ENCODE data around the gene RERE.
"Not testable (repeated sequence)": the region's sequence is repeated elsewhere in the genome, so short reads cannot be mapped to it uniquely, and the experiment has no call there.

The RERE gene

GRCh38 chr1:8464377-8464776 lies 353.1 kb downstream of the RERE start:
- no peak for DNase-seq

GRCh38 chr1:8463144-8463927 lies 354.1 kb downstream of the RERE start:
- DNase-seq, result no peak

- DNase-seq, result no peak
Observed at GRCh38 chr1:8462371-8462892, 355.0 kb downstream of the RERE start.

GRCh38 chr1:8461351-8462110 lies 355.9 kb downstream of the RERE start:
- DNase-seq, result no peak

- DNase-seq, result no peak
Observed at GRCh38 chr1:8460784-8461183, 356.7 kb downstream of the RERE start.

- no peak for DNase-seq
Observed at GRCh38 chr1:8460132-8460544, 357.3 kb downstream of the RERE start.

GRCh38 chr1:8458607-8459006 lies 358.8 kb downstream of the RERE start:
- no peak for DNase-seq

GRCh38 chr1:8457760-8458381 lies 359.6 kb downstream of the RERE start:
- DNase-seq, result no peak

- no peak for DNase-seq
Observed at GRCh38 chr1:8456991-8457390, 360.4 kb downstream of the RERE start.

GRCh38 chr1:8456308-8456912 lies 361.0 kb downstream of the RERE start:
- no peak for DNase-seq

- no peak for DNase-seq
Observed at GRCh38 chr1:8455700-8456307, 361.6 kb downstream of the RERE start.

GRCh38 chr1:8450312-8450711 lies 367.1 kb downstream of the RERE start:
- DNase-seq, result no peak

GRCh38 chr1:8448911-8449661 lies 368.4 kb downstream of the RERE start:
- no peak for DNase-seq

GRCh38 chr1:8448505-8448904 lies 368.9 kb downstream of the RERE start:
- not testable (repeated sequence) for DNase-seq

- DNase-seq, result no peak
Observed at GRCh38 chr1:8447616-8448150, 369.8 kb downstream of the RERE start.

- DNase-seq, result not testable (repeated sequence)
Observed at GRCh38 chr1:8446119-8446518, 371.3 kb downstream of the RERE start.

- no peak for DNase-seq
Observed at GRCh38 chr1:8443558-8444194, 373.8 kb downstream of the RERE start.

- no peak for DNase-seq
Observed at GRCh38 chr1:8441426-8441825, 376.0 kb downstream of the RERE start.

GRCh38 chr1:8439015-8439702 lies 378.3 kb downstream of the RERE start:
- DNase-seq, result peak; percentile 37 to 57

GRCh38 chr1:8438489-8438888 lies 379.0 kb downstream of the RERE start:
- no peak for DNase-seq
